Measurements from ENCODE around the gene PRPF19. TPM values are rescaled to one million over a fixed set of nuclear protein-coding genes. Genes with fewer than 3 reads are reported as not detected.

Gene PRPF19
- total RNA-seq, 8 experiments from 2014 or later: 58.6 to 136 (median 91.2) TPM

DNA sequence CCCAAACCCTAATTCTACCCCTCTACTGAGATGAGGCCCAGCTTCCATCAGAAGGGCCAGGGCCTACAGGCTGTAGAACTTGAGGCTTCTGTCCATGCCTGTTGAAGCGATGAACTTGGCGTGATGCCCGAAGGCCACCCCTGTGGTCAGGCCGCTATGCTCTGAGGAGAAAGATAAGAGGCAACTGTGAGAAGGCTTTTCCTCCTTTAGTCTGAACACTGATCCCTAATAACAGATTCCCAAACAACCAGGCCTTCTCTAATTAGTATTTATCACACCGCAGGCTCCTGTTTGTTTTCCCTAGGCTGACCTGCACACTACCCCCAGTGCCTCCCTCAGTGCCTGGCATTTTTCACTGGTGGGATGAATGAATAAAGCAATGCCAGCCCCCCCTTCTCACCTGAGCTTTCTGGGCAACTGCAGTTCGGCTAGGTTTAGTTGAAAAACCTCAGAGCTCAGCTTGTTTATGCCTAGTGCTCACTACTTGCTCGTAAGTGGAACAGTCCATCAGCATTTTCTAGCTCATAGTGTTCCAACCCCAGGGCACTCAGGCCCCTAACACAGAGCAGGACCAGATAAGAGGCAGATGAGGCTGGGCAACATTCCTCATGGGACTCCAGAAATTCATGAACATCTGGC, 15.2 kb downstream of the PRPF19 start:
- in situ Hi-C loops (cut with MboI; ENCODE audit: low pct_unique_long_range_greater_than_20kb in 2 of 9, low sequenced_read_pairs in 9 of 9, unreplicated experiment in 9 of 9): loop anchor here in 1 of 9 experiments (10.0 kb wide), 1 partner anchor 56 kb away; no protein-coding TSS in a partner anchor
- ATAC-seq (replicated peaks in 6 of 8): no peak
- Histone ChIP-seq H3K4me3 (no peak overlapping the region), H3K4me1 (replicated peaks in 1 of 2) (no peaks in the 10 kb centered on the region), H3K27ac (no peak overlapping the region)
- 75 to 100% (median 96%) methylated on average over 1 to 4 of the region's 7 CpGs; no CpG with 5 or more reads in 2 of the 10 experiments for WGBS, 10 experiments

DNA sequence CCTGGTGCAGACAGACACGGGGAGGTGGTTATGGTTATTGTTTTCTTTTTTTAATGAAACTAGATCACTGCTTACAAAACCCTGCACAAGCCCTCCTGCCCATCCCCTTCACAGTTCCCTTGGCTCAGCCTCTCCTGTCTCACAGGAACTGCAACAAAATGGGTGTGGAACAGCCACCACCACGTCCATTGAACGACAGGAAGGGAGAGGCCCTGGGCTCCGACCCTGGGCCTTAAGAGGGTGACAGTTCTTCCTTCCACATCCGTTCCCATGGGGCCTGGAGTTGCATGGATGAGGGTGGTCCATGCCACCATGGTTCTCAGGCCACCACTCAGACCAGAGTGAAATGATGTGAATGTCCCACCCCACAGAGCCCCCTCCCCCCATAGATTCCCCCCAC, 15.7 kb downstream of the PRPF19 start:
- WGBS, 10 experiments: 73 to 100% (median 90%) methylated on average over 1 to 3 of the region's 5 CpGs; no CpG with 5 or more reads in 6 of the 10 experiments
- Histone ChIP-seq H3K27ac (no peak overlapping the region), H3K4me3 (no peak overlapping the region), H3K4me1 (replicated peaks in 1 of 2) (no peaks in the 10 kb centered on the region)
- in situ Hi-C loops (cut with MboI; ENCODE audit: low pct_unique_long_range_greater_than_20kb in 2 of 9, low sequenced_read_pairs in 9 of 9, unreplicated experiment in 9 of 9): loop anchor here in 1 of 9 experiments (10.0 kb wide), 1 partner anchor 56 kb away; no protein-coding TSS in a partner anchor
- no peak for ATAC-seq (replicated peaks in 6 of 8)

- no peak overlapping the region for H3K27ac ChIP-seq
- in situ Hi-C loops (cut with MboI; ENCODE audit: low pct_unique_long_range_greater_than_20kb in 2 of 9, low sequenced_read_pairs in 9 of 9, unreplicated experiment in 9 of 9): loop anchor here in 1 of 9 experiments (10.0 kb wide), 1 partner anchor 55 kb away; no protein-coding TSS in a partner anchor
- no peak overlapping the region for H3K4me3 ChIP-seq
- ATAC-seq (replicated peaks in 6 of 8): no peak
- no peaks in the 10 kb centered on the region for H3K4me1 ChIP-seq (replicated peaks in 1 of 2)
- 67 to 100% (median 86%) methylated on average over 1 to 5 of the region's 6 CpGs; no CpG with 5 or more reads in 1 of the 10 experiments for WGBS, 10 experiments
Observed at GRCh38 chr11:60889869-60890311, 16.5 kb downstream of the PRPF19 start.

DNA sequence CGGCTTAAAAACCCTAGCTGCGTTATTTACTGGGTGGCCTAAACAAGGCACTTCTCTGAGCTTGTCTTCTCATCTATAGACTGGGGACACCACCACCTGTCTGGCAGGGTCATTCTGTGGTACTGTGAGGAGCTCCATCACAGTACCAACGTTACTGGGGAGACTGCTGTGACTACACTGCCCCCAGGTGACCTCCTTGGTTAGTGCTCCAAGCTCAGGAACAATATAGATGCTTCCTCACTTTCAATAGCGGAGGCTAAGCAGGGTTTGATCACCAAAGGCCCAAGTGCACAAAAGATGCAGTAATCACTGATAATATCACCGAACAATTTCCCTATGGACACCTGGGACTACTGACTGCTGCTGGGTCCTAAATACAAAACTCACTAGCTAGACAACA, 18.8 kb downstream of the PRPF19 start:
- Histone ChIP-seq H3K4me1 (replicated peaks in 1 of 2) (no peaks in the 10 kb centered on the region), H3K27ac (no peak overlapping the region), H3K4me3 (no peak overlapping the region)
- 30 to 100% (median 77%) methylated on average over 2 to 3 of the region's 5 CpGs; no CpG with 5 or more reads in 3 of the 10 experiments for WGBS, 10 experiments
- in situ Hi-C loops (cut with MboI; ENCODE audit: low pct_unique_long_range_greater_than_20kb in 2 of 9, low sequenced_read_pairs in 9 of 9, unreplicated experiment in 9 of 9): no loop called here
- peak in 5 of 8 experiments; percentile 19 to 92 (median 88) for ATAC-seq (replicated peaks in 6 of 8)

- in situ Hi-C loops (cut with MboI; ENCODE audit: low pct_unique_long_range_greater_than_20kb in 2 of 9, low sequenced_read_pairs in 9 of 9, unreplicated experiment in 9 of 9): no loop called here
- no peak overlapping the region for H3K4me3 ChIP-seq
- ATAC-seq (replicated peaks in 6 of 8): peak in 2 of 8 experiments; percentile 63 to 94
- 80 to 100% (median 92%) methylated on average over 1 to 7 of the region's 8 CpGs; no CpG with 5 or more reads in 5 of the 10 experiments for WGBS, 10 experiments
- H3K27ac ChIP-seq: no peak overlapping the region
- no peaks in the 10 kb centered on the region for H3K4me1 ChIP-seq (replicated peaks in 1 of 2)
Observed at GRCh38 chr11:60880643-60881282, 25.6 kb downstream of the PRPF19 start.

- H3K4me3 ChIP-seq: no peak overlapping the region
- 58 to 100% (median 71%) methylated on average over 1 to 5 of the region's 5 CpGs; no CpG with 5 or more reads in 2 of the 10 experiments for WGBS, 10 experiments
- no peak overlapping the region for H3K27ac ChIP-seq
- in situ Hi-C loops (cut with MboI; ENCODE audit: low pct_unique_long_range_greater_than_20kb in 2 of 9, low sequenced_read_pairs in 9 of 9, unreplicated experiment in 9 of 9): no loop called here
- ATAC-seq (replicated peaks in 6 of 8): no peak
- no peaks in the 10 kb centered on the region for H3K4me1 ChIP-seq (replicated peaks in 1 of 2)
Observed at GRCh38 chr11:60879971-60880588, 26.3 kb downstream of the PRPF19 start.

- no peak overlapping the region for H3K4me3 ChIP-seq
Observed at GRCh38 chr11:60879104-60879503, 27.3 kb downstream of the PRPF19 start.

GRCh38 chr11:60878245-60879101, 27.9 kb downstream of the PRPF19 start:
- 40 to 100% (median 88%) methylated on average over 1 to 4 of the region's 5 CpGs; no CpG with 5 or more reads in 1 of the 10 experiments for WGBS, 10 experiments
- in situ Hi-C loops (cut with MboI; ENCODE audit: low pct_unique_long_range_greater_than_20kb in 2 of 9, low sequenced_read_pairs in 9 of 9, unreplicated experiment in 9 of 9): no loop called here
- no peak for ATAC-seq (replicated peaks in 6 of 8)
- no peak overlapping the region for H3K4me3 ChIP-seq
- no peak overlapping the region for H3K27ac ChIP-seq
- no peaks in the 10 kb centered on the region for H3K4me1 ChIP-seq (replicated peaks in 1 of 2)

More at GRCh38 chr11:60879104-60879503, 27.3 kb downstream of the PRPF19 start:
- H3K4me1 ChIP-seq (replicated peaks in 1 of 2): no peaks in the 10 kb centered on the region
- no peak overlapping the region for H3K27ac ChIP-seq
- no peak for ATAC-seq (replicated peaks in 6 of 8)
- in situ Hi-C loops (cut with MboI; ENCODE audit: low pct_unique_long_range_greater_than_20kb in 2 of 9, low sequenced_read_pairs in 9 of 9, unreplicated experiment in 9 of 9): no loop called here
- 83 to 100% (median 95%) methylated on average over 1 of the region's 1 CpG for WGBS, 10 experiments

DNA sequence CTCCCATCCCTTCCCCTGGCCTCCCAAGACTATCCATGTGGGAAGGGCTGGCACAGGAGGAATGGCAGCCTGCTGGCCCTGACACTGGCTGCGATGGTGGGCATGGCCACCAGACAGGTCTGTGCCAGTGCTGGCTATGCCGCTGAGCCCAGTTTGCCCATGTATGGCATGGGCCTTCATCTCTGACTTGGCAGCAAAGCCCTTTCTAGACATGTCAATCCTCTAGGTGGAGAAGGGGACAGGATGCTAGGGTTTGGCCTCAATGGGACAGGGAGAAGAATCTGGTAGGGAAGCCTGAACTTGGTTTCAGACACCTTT, 30.3 kb downstream of the PRPF19 start:
- no peak overlapping the region for H3K27ac ChIP-seq
- 100% methylated on average over 1 of the region's 2 CpGs; no CpG with 5 or more reads in 9 of the 10 experiments for WGBS, 10 experiments
- no peak for ATAC-seq (replicated peaks in 6 of 8)
- in situ Hi-C loops (cut with MboI; ENCODE audit: low pct_unique_long_range_greater_than_20kb in 2 of 9, low sequenced_read_pairs in 9 of 9, unreplicated experiment in 9 of 9): no loop called here
- no peaks in the 10 kb centered on the region for H3K4me1 ChIP-seq (replicated peaks in 1 of 2)
- H3K4me3 ChIP-seq: no peak overlapping the region

DNA sequence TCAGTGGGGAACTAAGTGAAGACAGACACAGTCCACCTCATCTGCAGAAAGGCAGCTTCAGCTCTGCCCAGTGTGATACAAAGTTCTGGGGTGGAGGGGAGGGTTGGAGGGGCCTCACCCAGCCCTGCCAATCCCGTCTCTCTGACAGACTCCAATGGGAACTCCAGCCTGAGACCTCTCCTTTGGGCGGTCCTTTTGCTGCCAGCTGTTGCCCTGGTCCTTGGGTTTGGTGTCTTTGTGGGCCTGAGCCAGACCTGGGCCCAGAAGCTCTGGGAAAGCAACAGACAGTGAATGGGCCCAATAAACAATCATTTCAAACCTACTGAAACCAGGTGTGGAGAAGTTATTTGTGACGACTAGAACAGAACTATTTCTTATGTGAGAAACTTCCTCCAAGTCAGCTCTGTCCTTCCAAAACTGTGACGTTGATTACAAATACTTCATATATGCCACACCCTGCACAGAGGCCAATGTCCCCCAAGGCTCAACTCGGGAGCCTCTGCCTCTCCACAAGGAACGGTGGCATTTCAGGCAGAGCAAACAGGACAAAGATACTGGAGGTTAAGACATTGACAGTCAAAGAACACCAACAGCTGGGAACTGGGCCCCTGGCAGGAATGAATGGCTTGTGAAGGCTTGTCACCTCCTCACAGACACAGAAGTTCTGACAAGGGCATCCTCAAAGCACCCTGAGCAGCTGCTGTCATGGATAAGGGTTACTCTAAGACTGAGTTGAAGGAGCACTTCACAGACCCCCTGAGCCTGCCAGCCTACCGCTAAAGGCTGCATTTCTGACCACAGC, 30.8 kb downstream of the PRPF19 start:
- Histone ChIP-seq H3K4me3 (no peak overlapping the region), H3K4me1 (replicated peaks in 1 of 2) (no peaks in the 10 kb centered on the region), H3K27ac (no peak overlapping the region)
- 60 to 100% (median 91%) methylated on average over 1 to 4 of the region's 7 CpGs; no CpG with 5 or more reads in 2 of the 10 experiments for WGBS, 10 experiments
- peak in 2 of 8 experiments; percentile 7 to 19 for ATAC-seq (replicated peaks in 6 of 8)
- in situ Hi-C loops (cut with MboI; ENCODE audit: low pct_unique_long_range_greater_than_20kb in 2 of 9, low sequenced_read_pairs in 9 of 9, unreplicated experiment in 9 of 9): no loop called here

- Histone ChIP-seq H3K4me1 (replicated peaks in 1 of 2) (no peaks in the 10 kb centered on the region), H3K4me3 (no peak overlapping the region), H3K27ac (no peak overlapping the region)
- peak in 2 of 8 experiments; percentile 7 to 11 for ATAC-seq (replicated peaks in 6 of 8)
- WGBS, 10 experiments: 88 to 100% (median 97%) methylated on average over 1 to 10 of the region's 13 CpGs; no CpG with 5 or more reads in 7 of the 10 experiments
- in situ Hi-C loops (cut with MboI; ENCODE audit: low pct_unique_long_range_greater_than_20kb in 2 of 9, low sequenced_read_pairs in 9 of 9, unreplicated experiment in 9 of 9): no loop called here
Observed at GRCh38 chr11:60874421-60875365, 31.7 kb downstream of the PRPF19 start.
